ENCODE measurements around the gene EGFL7. TPM values are rescaled to one million over a fixed set of nuclear protein-coding genes. Genes with fewer than 3 reads are reported as not detected.

EGFL7 gene
- total and polyA plus RNA-seq, 5 donors: 73.3 to 148 (median 83.6) TPM

DNA sequence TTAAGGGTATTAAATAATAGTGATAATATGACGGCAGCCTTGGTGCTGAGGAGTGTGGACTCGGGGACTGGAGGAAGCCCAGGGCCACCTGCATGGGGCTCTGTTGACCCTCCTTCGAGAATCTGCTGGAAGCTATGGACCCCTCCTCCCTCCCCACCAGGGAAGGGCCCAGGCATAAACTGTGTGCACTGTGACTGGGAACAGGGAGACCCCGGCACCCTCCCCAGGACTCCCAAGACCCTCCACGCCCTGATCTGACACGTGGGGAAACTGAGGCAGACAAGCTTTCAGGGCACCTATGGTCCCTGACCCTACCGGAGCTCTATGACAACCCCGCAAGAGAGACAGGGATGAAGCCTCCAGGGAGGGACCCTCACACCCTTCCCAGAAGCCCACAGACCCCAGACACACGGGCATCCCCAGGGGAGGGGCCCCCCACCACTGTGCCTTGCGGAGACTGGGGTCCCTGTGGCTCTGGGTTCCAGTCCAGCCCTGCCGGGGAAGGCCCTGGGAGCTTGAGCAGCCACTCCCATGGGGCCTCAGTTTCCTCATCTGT lies 6.5 kb upstream of the EGFL7 start:
- Histone ChIP-seq H3K9me3 (ENCODE audit: control insufficient read depth, low read length) (no peaks in the 10 kb centered on the region), H3K27ac (ENCODE audit: low read length) (peak overlapping the region; percentile 83), H3K4me1 (ENCODE audit: control insufficient read depth, insufficient read depth, low read length) (no peaks in the 10 kb centered on the region), H3K4me3 (ENCODE audit: low read length) (no peak overlapping the region), H3K27me3 (ENCODE audit: control insufficient read depth, insufficient read depth) (no peaks in the 10 kb centered on the region)
- ATAC-seq: peak in 1 of 2 donors; percentile 25
- DNase-seq: peak in 2 of 3 donors; percentile 47 to 58
- WGBS: 54% methylated on average over 11 of the region's 11 CpGs
- intact Hi-C loops (cut with DNase I): no loop called here

DNA sequence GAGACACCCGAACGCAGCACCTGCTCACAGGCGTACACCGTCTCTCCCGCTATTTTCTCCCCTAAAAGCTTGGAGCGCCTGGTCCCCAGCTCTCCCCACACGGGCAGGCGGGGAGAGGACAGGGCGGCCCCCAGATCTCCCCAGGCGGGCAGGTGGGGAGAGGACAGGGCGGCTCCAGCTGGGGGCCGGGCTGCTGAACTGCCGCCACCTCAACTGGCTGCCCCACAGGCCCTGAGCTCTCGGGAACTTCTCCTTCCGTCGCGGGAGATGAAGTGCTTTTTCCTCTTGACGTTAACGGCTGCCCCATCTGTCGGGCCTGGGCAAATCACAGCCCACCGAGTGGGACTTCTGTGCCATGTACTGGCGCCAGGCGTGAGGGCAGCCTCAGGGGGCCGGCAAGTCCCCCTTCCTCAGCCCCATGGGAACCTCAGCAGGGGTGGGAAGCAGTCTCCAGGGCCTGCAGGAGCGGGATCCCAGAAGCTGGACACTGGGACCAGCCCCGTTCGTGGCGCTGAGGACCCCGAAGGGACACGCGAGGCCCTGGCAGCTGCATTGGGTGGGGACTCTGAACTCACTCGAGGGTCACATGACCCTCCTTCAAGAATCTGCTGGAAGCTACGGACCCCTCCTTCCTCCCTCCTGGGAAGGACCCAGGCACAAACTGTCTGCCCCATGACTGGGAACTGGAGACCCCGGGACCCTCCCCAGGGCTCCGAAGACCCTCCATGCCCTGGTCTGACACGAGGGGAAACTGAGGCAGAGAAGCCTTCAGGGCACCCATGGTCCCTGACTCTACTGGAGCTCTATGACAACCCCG lies 5.7 kb upstream of the EGFL7 start:
- intact Hi-C loops (cut with DNase I): no loop called here
- Histone ChIP-seq H3K27ac (ENCODE audit: low read length) (peak overlapping the region; percentile 83), H3K4me3 (ENCODE audit: low read length) (no peak overlapping the region), H3K9me3 (ENCODE audit: control insufficient read depth, low read length) (no peaks in the 10 kb centered on the region), H3K27me3 (ENCODE audit: control insufficient read depth, insufficient read depth) (no peaks in the 10 kb centered on the region), H3K4me1 (ENCODE audit: control insufficient read depth, insufficient read depth, low read length) (no peaks in the 10 kb centered on the region)
- ATAC-seq (peak; percentile 22 to 48), DNase-seq (peak; percentile 43 to 75 (median 73))
- WGBS: 57% methylated on average over 37 of the region's 37 CpGs

DNA sequence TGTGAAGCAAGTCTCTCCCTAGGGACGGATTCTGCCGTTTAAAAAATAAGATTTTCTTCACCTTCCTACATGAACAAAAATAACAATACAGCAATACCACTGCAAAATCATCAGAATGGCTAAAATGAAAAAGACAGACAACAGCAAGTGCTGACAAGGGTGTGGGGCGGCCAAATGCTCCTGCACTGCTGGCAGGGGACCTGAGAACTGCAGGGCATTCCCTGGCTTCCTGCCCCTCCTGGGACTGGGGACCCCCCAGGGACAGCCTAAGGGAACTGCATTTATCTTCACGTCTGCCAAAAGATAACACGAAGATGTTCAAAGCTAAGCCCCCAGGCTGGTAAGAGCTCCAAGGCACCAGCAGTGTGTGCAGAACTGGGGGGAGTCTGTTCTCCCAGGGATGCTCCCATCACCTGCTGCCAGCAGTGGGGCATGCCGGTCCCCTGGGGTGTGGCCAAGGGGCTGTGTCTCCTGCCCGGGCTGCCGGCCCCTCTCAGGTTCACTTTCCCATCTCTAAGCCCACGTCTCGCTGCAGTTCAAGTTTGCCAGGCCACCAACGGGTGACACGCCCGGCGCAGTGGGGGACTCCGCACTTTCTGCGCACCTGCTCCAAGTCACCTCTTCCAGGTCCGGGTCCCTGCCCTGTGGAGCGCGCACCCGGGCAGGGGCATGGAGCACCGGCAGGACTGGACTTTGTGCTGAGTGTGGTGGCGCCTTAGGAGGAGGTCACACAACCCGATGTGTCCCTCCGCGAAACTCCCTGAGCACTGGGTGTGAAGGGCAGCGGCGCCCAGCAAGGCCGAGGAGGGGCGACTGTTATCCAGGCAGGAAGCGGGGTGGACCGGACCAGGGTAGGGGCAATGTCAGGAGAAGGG lies 4.5 kb upstream of the EGFL7 start:
- WGBS: 54% methylated on average over 31 of the region's 31 CpGs
- H3K9me3 ChIP-seq (ENCODE audit: control insufficient read depth, low read length): no peaks in the 10 kb centered on the region
- DNase-seq: peak; percentile 31 to 68 (median 65)
- ATAC-seq: no peak
- no peaks in the 10 kb centered on the region for H3K4me1 ChIP-seq (ENCODE audit: control insufficient read depth, insufficient read depth, low read length)
- H3K27me3 ChIP-seq (ENCODE audit: control insufficient read depth, insufficient read depth): no peaks in the 10 kb centered on the region
- peak overlapping the region; percentile 83 for H3K27ac ChIP-seq (ENCODE audit: low read length)
- H3K4me3 ChIP-seq (ENCODE audit: low read length): peak overlapping the region; percentile 22
- intact Hi-C loops (cut with DNase I): no loop called here

DNA sequence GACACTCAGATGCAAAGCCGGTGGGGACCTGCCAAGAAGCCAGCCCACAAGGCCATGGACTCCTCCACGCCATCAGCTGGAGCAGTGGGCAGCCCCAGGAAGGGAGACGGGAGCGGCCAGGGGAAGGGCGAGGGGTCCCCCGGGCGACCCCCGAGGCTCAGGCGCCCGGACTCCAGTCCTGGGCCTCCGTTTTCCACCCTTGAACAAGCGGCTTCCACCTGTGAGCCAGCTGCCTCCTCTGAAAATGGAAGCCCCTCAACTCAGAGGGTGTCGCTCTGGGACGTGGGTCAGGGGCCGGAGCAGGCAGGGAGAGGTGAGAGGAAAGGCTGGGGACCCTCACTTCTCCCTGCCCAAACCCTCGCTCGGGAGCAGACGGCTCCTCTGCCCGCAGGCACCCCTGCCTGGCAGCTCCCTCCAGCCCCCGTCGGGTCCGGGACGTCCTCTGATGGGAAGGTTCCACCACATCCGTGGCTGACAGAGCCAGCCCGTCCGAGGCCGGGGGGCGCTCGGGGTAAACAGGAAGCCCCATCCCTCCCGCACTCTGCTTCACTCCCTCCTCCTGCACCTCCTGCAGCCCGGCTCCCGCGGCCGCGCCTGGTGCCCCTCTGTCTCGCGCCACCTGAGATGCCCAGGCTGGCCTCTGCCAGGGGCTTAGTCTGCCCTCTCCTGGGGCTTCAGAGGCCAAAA lies 3.7 kb upstream of the EGFL7 start:
- Histone ChIP-seq H3K27me3 (ENCODE audit: control insufficient read depth, insufficient read depth) (no peaks in the 10 kb centered on the region), H3K4me1 (ENCODE audit: control insufficient read depth, insufficient read depth, low read length) (no peaks in the 10 kb centered on the region), H3K27ac (ENCODE audit: low read length) (peak overlapping the region; percentile 83), H3K4me3 (ENCODE audit: low read length) (peak overlapping the region; percentile 22), H3K9me3 (ENCODE audit: control insufficient read depth, low read length) (no peaks in the 10 kb centered on the region)
- intact Hi-C loops (cut with DNase I): no loop called here
- DNase-seq: peak in 2 of 3 donors; percentile 56
- no peak for ATAC-seq
- WGBS: 36% methylated on average over 37 of the region's 37 CpGs

DNA sequence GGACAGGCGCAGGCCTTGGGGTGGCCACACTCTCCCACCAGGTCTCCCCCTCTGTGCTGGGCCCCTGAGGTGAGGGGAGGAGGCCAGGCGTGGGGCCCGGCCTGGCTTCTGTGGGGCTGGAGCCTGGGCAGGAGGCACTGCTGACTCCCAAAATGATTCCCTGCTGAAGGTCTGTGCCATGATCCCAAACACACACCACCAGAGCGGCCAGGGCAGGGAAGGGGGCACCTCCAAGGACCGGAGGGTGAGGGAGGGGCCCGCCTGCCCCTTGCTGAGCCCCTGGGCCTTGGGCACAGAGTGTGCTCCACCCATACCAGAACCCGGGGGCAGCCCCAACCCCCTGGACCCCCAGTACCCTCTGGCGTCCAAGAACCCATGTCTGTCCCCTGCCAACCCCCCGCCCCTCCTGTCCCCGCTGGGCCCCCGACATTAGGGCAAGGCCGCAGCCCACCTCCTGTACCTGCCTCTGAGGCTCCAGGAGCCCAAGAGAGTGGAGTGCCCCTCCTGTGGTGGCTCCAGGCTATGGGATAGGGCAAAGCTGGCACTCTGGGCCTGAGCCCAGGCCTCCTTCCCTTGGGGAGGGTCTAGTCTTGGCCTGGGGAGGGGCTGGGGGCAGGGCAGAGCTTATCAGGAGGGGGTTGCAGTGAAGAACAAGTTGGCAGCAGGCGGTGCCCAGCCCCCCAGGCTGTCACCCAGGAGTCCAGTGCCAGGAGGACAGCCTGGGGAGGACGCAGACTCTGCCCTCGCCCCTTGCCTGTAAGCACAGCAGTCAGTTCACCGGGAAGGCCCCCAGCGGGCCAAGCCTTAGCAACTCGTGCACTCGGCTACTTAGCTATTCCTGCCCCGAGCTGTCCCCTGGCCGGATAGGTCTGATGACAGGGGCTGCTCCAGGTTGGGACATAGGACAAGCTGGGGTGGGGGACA lies 2.6 kb upstream of the EGFL7 start:
- peak; percentile 24 to 62 (median 53) for DNase-seq
- no peak for ATAC-seq
- Histone ChIP-seq H3K4me1 (ENCODE audit: control insufficient read depth, insufficient read depth, low read length) (no peaks in the 10 kb centered on the region), H3K27me3 (ENCODE audit: control insufficient read depth, insufficient read depth) (no peaks in the 10 kb centered on the region), H3K9me3 (ENCODE audit: control insufficient read depth, low read length) (no peaks in the 10 kb centered on the region), H3K27ac (ENCODE audit: low read length) (peak overlapping the region; percentile 83), H3K4me3 (ENCODE audit: low read length) (peak overlapping the region; percentile 22)
- intact Hi-C loops (cut with DNase I): no loop called here
- 65% methylated on average over 21 of the region's 21 CpGs for WGBS

DNA sequence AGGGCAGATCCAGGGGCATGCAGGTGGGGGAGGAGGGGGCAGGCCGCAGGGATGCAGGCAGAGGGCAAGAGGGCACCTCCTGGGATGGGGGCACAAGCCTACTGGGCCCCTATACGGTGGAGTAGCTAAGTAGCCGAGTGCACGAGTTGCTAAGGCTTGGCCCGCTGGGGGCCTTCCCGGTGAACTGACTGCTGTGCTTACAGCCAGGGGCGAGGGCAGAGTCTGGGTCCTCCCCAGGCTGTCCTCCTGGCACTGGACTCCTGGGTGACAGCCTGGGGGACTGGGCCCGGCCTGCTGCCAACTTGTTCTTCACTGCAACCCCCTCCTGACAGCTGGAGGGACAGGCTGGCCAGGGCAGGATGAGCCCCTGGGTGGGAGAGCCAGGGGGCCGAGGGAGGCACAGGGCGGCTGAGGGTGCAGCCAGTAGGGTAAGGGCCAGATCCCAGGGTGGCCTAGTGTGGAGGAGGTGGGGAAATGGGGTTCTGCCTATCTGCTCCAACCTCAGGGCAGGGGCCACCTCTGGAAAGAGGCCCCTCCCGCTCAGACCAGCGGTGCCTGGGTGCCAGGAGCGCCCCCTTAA lies 1.7 kb upstream of the EGFL7 start:
- 60% methylated on average over 13 of the region's 13 CpGs for WGBS
- Histone ChIP-seq H3K27me3 (ENCODE audit: control insufficient read depth, insufficient read depth) (no peaks in the 10 kb centered on the region), H3K4me3 (ENCODE audit: low read length) (no peak overlapping the region), H3K27ac (ENCODE audit: low read length) (peak overlapping the region; percentile 76), H3K4me1 (ENCODE audit: control insufficient read depth, insufficient read depth, low read length) (no peaks in the 10 kb centered on the region), H3K9me3 (ENCODE audit: control insufficient read depth, low read length) (no peaks in the 10 kb centered on the region)
- intact Hi-C loops (cut with DNase I): no loop called here
- no peak for ATAC-seq
- DNase-seq: peak in 1 of 3 donors; percentile 51

DNA sequence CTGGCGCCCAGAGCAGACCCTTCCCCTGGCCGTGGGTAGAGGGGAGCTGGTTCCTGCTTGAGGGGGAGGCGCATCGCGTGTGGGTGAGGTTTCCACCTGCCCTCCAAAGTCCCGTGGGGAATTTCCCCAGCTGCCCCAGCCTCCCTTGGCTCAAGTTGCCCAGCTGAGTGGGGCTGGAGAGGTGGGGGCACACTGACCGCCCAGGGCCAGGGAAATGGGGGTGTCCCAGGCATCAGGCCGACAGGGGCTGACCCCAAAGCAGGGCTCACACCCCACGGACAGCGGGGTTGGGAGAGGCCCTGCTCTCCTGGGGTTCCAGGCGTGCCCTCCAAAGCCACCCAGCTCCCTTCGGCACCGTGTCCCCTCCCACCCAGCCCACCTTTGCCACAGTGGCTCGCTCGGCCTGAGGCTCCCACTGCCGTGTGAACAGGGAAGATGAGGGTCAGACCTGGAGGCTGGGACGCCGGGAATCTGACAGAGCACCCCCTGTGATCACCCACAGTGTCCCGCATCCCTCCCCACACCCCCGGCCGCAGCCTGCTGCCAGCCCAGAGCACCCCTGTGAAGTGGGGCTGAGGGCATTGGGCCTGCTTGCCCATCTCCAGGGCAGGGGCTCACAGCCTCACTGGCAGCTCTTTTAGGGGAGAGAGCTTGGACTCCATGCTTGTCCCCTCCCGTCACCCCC lies 933 bp upstream of the EGFL7 start:
- peak overlapping the region; percentile 22 for H3K4me3 ChIP-seq (ENCODE audit: low read length)
- intact Hi-C loops (cut with DNase I): no loop called here
- DNase-seq: peak; percentile 30 to 73 (median 47)
- 64% methylated on average over 22 of the region's 22 CpGs for WGBS
- H3K9me3 ChIP-seq (ENCODE audit: control insufficient read depth, low read length): no peaks in the 10 kb centered on the region
- no peaks in the 10 kb centered on the region for H3K27me3 ChIP-seq (ENCODE audit: control insufficient read depth, insufficient read depth)
- peak overlapping the region; percentile 76 for H3K27ac ChIP-seq (ENCODE audit: low read length)
- no peaks in the 10 kb centered on the region for H3K4me1 ChIP-seq (ENCODE audit: control insufficient read depth, insufficient read depth, low read length)
- ATAC-seq: peak in 1 of 2 donors; percentile 2

DNA sequence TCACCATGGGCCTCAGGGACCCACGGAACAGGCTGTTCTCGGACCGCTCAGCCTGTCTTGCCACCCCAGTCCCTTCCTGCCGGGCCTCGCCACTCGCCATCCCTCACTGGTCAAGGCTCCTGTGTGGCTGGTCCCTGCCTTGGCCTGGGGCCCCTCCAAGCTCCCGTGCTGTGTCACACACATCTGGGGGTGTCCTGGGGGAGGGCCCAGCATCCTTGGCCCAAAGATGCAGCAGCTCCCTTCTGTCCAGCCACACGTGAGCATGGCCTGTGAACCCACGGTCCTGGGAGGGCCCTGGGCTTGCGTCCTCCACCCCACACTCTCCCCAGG lies 425 bp upstream of the EGFL7 start:
- no peaks in the 10 kb centered on the region for H3K9me3 ChIP-seq (ENCODE audit: control insufficient read depth, low read length)
- DNase-seq (peak in 1 of 3 donors; percentile 78), ATAC-seq (peak in 1 of 2 donors; percentile 1)
- H3K27ac ChIP-seq (ENCODE audit: low read length): peak overlapping the region; percentile 76
- no peaks in the 10 kb centered on the region for H3K4me1 ChIP-seq (ENCODE audit: control insufficient read depth, insufficient read depth, low read length)
- 52% methylated on average over 10 of the region's 10 CpGs for WGBS
- peak overlapping the region; percentile 22 for H3K4me3 ChIP-seq (ENCODE audit: low read length)
- no peaks in the 10 kb centered on the region for H3K27me3 ChIP-seq (ENCODE audit: control insufficient read depth, insufficient read depth)
- intact Hi-C loops (cut with DNase I): no loop called here

Data from right cardiac atrium (tissue), 5 donors.